ENCODE data around the gene OSBPL6.

DNA sequence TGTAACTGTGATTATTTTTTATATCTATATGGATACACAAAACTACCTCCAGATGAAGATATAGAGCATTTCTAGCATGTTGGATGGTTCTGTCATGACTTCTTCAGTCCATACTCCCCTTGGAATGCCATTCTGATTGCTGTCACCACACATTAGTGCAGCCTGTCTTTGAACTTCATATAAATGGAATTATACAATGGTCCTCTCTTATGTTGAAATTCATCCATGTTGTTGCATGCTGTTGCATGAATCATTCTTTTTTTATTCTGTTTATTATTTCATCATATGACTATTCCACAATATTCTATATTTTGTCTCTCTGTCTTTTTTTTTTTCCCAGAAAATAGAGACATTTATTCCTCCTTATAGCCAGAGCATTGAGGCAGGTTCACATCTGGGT, 74.1 kb downstream of the OSBPL6 start:
- no peak for TF ChIP-seq CTCF (tag by site-specific recombination; IDR thresholded peaks at IDR 0.05)
- TF ChIP-seq ZSCAN5A (tag by site-specific recombination; IDR thresholded peaks at IDR 0.05), result no peak
- TF ChIP-seq MEIS1 (CRISPR knock-in tag; IDR thresholded peaks at IDR 0.05; ENCODE audit: borderline replicate concordance), result no peak
- TF ChIP-seq ZNF138 (tag by site-specific recombination; IDR thresholded peaks at IDR 0.05; ENCODE audit: borderline replicate concordance), result no peak
- no peak for TF ChIP-seq ZNF768 (tag by site-specific recombination; IDR thresholded peaks at IDR 0.05)
- TF ChIP-seq ZBTB7A (tag by site-specific recombination; IDR thresholded peaks at IDR 0.05; ENCODE audit: low read depth), result no peak

Measured in HEK293 (cell line).